ENCODE results near the gene ATP5F1E.

The ATP5F1E gene

DNA sequence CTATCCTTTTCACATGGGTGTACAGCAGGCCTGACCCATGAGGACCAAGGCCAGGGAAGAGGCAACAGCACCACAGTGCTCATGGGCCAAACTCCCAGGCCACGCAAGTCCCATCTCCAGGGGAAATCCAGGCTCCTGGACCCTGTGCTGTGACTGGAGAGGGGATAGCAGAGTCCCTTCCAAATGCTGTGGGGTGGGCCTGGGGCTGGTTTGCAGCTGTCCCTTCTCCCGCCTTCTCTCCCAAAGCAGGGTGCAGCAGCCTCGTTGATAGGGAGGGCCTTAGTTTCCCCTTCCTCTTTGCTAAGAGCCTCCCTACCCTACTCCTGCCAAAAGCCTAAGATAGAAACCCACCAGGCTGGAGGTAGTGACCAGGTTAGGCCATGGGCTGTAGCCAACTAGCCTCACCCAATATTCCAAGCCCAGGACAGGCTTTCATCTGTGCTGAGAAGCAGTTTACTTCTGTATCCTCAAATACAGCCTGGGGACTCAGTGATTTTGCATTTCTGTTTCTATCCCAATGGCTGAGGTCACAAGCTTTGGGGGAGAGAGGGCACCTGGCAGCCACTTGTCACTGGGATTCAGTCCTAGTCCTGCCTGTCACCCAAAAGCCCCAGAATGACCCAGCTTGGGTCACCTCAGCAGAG is 26.5 kb downstream of the ATP5F1E start:
- no peak for DNase-seq (ENCODE audit: low read depth)

DNA sequence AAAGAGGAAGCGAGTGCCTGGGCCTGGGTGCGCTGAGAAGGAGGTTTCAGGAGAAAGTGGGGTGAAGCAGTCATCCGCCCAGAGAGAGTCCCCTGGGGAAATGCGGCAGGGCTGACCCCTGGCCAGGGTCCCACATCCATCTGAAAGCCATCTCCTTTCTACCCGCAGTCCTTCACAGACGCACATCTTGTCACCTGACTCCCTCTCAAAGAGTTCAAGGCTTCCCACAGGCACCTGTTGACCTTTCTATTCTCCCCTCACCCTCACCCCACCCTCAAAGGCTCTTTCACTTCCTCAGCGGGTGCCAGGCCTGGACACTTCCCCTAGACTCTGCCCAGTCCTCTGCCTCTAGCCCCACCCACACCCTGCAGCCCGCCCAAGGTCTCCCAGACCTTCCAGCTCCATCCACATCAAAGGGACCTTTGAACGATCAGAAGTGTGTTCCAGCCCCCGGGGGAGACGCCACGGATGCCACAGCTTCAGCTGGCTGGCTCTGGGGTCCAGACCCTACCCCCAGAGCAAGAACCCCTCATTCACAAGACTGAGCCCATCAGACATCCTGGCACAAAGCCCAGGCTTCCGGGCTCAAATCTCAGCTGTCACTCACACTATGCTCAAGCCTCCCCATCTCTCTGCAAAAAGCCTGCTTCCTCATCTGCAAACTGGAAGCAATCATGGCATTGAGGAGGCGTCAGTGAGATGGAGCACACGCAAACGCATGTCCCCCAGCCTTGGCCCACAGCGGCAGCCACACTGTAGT is 27.2 kb downstream of the ATP5F1E start:
- DNase-seq (ENCODE audit: low read depth), result no peak

DNA sequence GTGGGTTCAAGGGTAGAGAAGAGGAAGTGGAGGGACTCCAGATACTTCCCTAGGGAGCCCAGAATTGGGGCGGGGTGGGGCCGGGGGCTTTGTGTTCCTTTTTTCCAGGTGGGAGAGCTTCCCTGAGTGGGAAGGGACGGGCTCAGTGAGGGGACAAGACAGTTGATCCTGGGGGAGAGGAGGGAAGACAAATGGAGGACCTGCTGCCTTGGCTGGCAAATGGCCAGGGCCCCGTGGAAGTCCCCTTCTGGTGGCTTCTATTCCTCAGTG is 27.7 kb downstream of the ATP5F1E start:
- no peak for DNase-seq (ENCODE audit: low read depth)

DNA sequence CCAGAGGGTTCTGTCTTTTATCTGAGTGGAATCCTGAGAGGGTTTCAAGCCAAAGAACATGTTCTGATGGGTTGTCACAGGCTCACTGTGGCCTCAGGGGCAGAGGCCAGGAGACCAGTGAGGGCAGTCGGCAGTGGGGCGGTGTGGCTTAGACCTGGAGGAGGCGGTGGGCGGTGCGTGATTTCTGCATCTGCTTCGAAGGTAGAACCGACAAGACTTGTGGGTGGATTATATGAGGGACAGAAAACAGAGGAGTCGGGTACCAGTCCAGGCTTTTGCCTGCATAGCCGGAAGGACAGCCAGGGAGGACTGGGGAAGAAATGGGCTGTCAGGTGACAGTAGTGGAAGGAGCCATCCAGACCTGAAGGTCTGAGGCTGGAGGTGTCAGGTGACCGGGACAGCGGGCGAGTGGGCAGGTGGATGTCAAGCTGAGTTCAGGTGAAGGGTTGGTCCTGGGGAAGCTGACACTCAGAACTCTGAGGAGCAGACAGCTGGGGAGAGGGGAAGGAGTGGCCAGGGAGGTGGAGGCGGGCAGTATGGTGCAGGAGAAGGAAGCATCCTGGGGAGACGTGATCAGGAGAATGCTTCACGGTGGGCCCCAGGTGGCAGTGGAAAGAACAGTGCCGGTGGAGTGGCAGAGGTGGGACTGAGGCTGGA is 28.2 kb downstream of the ATP5F1E start:
- DNase-seq (ENCODE audit: low read depth), result no peak

DNA sequence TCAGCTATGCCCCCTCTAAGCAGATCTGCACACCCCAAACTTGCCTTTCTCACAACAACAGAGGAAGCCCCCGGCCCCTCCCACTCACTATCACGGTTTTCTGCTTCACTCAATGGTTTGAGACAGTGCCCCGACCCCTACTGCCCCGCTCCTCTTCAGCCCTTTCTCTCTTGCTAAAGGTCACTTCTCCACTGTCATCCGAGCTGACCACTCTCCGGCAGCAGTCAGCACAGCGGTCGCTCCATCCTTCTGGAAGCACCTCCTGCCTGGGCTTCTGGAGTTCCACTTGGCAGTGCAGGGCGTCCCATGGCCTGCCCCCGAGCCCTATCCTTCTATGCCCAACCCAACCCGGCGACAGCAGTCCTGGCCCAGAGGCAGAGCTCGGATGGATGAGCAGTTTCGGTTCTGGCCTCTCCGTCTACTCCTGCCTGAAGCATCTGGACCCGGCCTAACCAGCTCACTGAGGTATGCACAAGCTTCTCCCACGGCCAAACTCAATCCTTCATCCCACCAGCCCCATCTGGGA is 29.2 kb downstream of the ATP5F1E start:
- DNase-seq (ENCODE audit: low read depth), result no peak

DNA sequence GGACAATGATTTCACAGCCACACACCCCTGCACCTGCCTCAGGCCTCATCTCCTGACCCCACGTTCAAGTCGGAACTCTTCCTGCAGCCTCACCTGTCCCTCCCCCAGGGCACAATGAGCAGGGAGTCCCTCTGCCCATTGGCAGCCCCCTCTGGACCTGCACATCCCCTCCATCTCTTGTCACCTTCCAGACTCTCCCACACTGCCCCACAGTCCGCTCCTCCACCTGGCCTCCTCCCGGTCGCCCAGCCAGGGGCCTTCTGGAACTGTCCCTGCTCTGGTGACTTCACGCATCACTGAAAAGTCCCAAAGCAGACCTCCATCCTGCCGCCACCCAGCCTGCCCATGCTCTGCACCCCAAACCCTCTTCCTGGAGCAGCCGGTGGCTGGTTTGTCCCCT is 29.7 kb downstream of the ATP5F1E start:
- DNase-seq (ENCODE audit: low read depth), result no peak

DNA sequence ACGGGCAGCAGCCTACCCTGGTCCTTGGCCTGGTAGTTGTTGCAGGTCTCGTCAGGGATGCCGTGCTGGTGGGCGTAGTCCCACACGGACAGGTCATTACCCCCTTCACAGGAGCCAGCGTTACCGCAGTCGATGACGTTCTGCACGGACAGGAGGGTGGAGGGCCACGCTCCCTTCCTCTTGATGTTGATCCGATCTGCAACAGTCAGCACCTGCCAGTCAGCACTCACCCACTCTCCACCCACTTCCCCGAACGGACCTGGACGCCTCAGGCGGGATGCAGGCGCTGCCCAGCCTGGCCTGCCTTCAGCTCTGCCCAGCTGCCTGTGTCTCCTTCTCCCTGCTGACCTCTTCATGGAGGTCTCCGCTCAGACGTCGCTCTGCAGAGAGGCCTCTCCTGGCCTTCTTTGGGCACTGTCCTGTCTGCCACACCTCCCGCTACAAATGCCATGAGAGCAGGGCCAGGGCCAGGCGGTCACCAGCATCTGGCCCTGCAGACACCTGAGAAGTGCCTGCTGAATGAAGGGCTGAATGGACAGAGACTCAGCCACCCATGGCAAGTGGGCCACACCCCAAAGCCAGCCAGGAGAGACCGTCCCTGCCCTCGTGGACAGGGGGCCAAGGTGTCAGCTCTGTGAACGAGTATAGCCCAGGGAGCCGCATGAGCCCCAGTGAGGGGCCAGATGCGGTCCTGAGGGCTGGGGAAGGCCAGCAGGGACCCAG is 30.5 kb downstream of the ATP5F1E start:
- no peak for DNase-seq (ENCODE audit: low read depth)

DNA sequence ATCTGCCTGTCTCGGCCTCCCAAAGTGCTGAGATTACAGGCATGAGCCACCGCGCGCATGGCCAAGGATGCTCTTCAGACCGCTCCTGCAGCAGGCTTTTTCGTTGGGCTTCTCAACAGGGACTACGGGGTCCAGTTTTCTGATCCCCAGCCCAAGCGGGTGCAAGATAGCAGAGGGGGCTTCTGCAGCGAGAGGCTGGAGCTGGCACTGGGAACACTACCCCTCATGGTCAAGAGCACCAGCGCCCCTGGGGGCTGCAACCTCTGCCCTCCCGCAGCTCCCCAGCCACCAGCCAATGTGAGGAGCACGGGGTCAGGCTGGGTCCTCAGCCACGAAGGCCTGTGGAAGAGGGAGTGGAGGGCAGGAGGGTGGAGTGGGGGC is 31.1 kb downstream of the ATP5F1E start:
- no peak for DNase-seq (ENCODE audit: low read depth)

DNA sequence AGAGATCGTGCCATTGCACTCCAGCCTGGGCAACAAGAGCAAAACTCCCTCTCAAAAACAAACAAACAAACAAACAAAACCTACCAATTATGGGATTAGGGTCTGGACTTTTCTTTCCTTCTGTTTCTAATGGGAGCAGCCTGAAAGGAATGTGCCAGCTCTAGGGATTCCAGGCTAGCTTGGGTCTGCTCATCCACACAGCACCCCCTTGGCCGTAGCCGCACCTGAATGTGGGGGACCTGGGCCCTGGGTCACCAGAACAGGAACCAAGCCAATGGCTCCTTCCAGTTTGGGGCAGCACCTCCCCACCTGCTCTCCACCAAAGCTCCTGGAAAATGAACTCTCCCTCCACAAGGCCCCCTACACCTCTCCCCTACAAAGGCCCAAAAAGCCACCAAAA is 31.8 kb downstream of the ATP5F1E start:
- no peak for DNase-seq (ENCODE audit: low read depth)

DNA sequence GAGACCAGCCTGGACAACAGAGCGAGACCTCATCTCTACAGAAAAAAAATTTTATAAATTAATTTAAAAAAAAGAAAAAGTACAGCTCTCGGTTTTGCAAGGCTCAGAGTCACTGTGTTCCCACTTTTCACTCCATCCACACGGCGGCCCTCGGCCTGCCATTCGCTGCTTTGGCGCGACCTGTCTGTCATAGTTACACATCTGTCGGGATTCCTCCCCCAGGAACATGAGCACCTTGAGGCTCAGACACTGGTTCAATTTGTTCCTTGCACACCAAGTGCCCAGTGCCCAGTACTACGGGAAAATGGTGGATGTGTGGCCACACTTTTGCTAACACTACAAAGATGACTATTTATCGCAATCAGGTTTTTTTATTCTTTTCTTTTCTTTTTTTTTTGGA is 33.5 kb downstream of the ATP5F1E start:
- no peak for DNase-seq (ENCODE audit: low read depth)

DNA sequence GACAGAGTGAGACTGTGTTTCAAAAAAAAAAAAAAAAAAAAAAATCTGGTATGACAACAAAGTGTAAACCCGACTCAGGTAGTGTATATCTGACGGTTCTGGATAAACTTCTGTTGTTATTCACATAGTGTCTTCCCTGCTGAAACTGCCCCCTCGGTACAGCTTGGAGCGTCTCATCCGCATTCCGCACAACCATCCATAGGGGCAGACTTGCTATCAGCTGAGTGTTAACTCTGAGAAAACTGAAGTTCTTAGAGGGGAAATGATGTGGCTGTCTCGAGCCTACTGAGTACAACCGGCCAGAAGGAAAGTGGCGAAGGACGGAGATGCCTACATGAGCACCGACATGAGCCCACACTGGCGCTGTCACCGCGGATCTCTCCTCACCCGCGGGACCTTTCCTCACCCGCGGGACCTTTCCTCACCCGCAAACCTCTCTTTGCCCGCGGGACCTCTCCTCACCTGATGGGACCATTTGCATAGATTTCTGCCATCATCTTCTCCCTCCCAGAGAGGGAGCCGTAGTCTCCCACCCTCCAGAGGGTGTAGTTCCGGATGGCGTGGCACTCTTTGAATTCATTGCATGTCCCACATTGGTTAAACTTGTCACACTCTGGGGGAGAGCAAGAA is 34.9 kb downstream of the ATP5F1E start:
- DNase-seq (ENCODE audit: low read depth), result no peak

DNA sequence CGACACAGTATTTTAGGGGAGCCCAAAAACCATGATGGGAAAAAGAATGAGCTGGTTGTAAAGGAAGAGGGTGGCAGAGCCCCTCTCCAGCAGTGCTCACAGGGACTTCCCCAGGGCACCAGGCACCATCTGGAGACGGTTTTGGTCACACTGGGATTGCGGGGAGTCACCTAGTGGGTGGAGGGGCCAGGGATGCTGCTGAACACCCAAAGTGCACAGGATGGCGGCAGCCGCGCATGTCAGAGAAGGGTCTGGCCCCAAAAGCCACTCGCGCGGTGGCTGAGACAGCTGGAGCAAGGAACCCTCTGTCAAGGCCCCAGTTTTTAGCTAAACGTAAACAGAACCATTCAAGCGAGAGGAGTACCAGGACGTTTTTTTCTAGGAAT is 35.9 kb downstream of the ATP5F1E start:
- no peak for DNase-seq (ENCODE audit: low read depth)

DNA sequence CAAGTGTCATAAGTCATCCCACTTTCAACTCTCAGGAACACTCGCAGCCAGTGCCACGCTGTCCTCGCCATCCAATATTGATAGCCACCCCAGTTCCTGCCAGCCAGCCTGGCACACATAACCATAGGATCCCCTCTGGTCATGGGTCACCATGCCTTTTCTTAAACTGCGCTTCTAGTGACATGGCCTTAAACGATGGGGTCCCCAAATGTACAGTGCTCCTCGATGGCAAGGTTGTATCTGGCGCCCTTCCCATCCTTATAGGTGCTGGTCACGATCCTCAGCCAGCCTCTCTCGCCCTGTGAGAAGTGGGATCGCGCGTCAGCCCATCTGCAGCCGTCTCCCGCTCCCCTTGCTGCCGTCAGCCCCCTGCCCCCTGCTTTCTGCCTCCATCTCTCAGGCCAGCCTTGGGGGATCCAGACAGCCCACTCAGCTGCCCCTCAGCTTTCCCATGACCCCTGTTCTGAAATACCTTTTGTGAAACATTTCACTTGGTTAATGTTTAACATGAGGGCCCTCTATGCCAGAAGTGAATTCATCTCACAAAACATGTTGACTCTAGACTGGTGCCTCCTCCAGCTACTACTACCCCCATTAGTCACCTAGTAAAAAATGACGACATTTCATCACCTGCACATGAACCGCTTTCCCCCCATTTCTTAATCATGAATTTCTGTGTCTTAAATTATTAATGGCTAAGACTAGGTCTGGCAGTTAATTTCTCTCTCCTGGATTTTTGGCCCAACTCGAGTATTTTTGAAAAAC is 36.5 kb downstream of the ATP5F1E start:
- DNase-seq (ENCODE audit: low read depth), result no peak

DNA sequence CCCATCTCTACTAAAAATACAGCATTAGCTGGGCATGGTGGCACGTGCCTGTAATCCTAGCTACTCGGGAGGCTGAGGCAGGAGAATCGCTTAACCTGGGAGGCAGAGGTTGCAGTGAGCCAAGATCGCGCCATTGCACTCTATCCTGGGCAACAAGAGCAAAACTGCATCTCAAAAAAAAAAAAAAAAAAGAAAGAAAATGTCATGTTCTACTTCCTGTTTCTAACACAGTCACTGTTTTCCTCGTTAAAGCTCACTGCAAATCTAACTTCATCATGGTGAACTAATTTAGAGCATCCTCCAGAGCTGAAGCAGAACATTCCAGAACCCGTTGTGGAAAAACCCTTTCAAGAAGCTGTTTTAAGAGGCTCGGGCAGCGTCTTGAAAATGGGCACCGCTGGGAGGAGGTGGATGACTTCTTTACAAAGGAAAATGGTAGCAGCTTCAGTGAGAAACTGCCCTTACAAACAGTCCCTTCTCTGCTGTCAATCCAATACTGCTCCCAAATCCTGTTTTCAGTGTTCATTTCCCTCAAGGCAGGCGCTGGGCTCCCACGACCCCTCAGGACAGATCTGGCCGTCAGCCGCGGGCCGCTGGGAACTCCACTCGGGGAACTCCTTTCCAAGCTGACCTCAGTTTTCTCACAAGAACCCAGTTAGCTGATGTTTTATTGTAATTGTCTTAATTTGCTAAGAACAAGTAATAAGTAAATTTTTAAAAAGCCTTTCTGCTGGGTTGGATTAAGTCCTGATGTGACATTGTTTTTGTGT is 37.6 kb downstream of the ATP5F1E start:
- no peak for DNase-seq (ENCODE audit: low read depth)

DNA sequence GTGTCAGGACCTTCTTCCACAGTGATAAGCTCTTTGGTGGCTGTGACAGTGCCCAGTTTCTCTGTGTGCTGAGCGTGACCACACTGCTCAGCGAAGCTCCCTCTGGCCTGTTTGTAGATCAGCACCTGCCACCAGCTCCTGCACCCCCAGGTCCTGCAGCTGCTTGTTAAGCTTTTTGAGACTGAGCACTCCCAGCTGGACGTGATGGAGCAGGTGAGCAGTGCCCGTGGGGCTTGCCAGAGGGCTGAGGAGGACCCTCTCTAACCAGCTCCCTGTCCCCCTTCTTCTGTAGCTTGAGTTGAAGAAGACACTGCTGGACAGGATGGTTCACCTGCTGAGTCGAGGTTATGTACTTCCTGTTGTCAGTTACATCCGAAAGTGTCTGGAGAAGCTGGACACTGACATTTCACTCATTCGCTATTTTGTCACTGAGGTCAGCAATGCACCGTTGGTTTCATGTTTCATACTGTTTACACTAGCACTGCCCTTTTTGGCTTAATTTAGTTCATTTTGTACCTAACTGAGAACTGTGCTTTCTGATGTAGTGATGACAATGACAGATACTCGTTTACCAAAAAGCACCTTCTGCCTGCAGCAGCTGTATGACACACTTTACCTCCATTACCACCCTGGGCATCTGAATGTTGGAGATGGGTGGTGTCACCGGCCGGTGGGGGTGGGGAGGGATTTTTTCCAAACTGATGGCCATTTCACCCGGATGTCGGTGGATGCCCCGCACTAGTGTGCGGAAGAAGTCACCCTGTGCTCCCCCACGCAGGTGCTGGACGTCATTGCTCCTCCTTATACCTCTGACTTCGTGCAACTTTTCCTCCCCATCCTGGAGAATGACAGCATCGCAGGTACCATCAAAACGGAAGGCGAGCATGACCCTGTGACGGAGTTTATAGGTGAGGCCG is 38.5 kb downstream of the ATP5F1E start:
- DNase-seq (ENCODE audit: low read depth), result no peak

DNA sequence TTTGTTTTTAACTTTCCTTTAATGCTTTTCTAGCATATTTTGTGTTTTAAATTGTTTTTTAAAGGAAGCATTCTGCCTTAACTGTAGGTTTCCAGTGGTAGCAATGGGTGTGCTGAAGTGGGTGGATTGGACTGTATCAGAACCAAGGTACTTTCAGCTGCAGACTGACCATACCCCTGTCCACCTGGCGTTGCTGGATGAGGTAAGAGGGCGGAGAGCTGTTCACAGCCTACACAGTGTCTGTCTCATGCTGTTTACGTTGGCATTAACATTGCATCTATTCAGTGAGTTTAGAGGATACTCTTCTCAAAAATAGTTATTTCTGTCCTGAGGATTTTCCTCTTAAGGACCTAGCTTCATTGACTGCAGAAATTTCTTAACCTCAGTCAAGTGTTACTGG is 39.2 kb downstream of the ATP5F1E start:
- no peak for DNase-seq (ENCODE audit: low read depth)

DNA sequence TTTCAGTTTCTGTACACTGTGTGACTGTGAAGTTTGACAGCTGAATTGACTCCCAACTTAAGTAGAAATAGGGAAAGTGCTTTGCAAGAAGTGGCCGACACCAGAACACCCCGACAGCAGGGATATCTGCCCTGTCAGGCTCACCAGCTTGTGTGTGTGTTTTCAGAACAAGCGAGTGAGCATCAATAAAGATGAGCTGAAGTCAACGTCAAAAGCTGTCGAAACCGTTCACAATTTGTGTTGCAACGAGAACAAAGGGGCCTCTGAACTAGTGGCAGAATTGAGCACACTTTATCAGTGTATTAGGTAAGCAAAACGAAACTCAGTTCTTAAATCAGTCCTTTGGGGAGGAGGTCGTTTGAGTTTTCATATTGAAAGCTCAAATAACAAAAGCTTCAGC is 40.4 kb downstream of the ATP5F1E start:
- DNase-seq (ENCODE audit: low read depth), result no peak

DNA sequence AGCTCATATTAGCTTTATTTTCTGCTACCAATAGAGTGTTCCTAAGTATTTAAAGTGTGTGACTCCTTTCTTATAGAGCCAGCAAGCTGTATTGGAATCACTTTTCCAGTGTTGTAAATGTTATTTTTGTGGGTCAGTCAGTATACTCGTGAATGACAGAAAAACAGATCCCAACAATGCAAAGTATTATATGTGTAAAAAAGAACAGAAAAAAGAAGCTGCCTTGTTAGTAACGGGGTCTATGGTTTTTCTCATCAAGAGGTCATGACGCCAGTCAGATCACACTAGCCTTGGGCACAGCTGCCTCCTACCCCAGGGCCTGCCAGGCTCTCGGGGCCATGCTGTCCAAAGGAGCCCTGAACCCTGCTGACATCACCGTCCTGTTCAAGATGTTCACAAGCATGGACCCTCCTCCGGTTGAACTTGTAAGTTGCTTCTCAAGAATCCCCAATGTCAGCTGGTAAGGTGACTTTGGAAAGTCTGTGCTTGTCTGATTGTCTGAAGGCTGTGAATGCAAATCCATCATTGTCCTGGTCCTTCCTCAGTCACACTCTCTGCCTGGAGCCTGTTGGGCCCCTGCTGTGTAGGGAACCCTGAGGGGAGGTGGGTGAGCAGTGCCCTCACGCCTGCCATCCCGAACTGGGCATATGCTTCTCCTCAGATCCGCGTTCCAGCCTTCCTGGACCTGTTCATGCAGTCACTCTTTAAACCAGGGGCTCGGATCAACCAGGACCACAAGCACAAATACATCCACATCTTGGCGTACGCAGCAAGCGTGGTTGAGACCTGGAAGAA is 41.3 kb downstream of the ATP5F1E start:
- DNase-seq (ENCODE audit: low read depth), result no peak

DNA sequence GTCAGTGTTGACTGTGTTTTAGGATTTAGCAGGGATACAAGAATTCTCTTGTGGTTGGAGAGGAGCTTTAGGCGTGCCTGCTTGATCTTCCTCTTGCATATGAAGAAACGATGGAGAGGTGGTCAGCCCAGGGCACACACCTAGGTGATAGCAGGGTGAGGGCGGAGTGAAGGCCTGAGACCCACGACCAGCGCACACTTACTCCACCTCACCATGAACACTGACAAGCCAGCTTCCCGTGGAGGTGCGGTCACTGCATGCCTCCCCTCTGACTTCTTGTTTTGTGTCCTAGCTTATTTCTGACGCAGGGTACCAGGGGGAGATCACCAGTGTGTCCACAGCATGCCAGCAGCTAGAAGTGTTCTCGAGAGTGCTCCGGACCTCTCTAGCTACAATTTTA is 42.9 kb downstream of the ATP5F1E start:
- DNase-seq (ENCODE audit: low read depth), result no peak

Measured in stimulated activated CD8-positive, alpha-beta memory T cell treated with anti-CD3 and anti-CD28 coated beads, Interleukin-15, amount 100 ng/mL, for 24 hours (primary cell).